ENCODE results near the gene GRID1. TPM values are rescaled to one million over a fixed set of nuclear protein-coding genes. Genes with fewer than 3 reads are reported as not detected.

GRID1 gene
- total and polyA plus RNA-seq, 2 experiments from 2014 or later = not detected

DNA sequence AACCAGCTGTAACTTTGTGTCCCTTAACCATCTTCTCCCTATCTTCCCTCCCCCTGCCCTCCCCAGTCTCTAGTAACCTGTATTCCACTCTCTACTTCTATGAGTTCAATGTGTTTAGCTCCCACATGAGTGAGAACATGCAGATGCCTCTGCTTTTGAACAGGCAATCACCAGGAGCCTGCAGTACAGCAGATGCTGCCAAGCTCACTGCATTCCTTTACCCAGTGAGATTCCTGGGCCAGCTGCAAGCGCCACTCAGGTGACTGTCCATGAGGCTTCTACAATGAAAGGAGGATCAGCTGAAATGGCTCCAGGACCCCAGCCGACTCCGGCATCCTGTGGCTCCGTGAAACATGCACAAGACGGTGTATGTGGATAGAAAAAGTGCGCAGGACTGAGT lies 15.7 kb downstream of the GRID1 start:
- Histone ChIP-seq H3K9ac (no peak overlapping the region), H3K27me3 (replicated peaks; ENCODE audit: insufficient read depth) (peaks cover 8% of the 10 kb centered on the region; the same call in 1 of the 2 replicates), H2AFZ (no peak overlapping the region), H3K4me3 (no peak overlapping the region), H4K20me1 (ENCODE audit: insufficient read depth) (no peaks in the 10 kb centered on the region), H3K79me2 (ENCODE audit: insufficient read depth) (no peaks in the 10 kb centered on the region), H3K9me3 (ENCODE audit: low read depth) (no peaks in the 10 kb centered on the region), H3F3A (ENCODE audit: insufficient read depth) (no peaks in the 10 kb centered on the region), H3K9me2 (ENCODE audit: insufficient read depth) (no peaks in the 10 kb centered on the region), H3K27ac (no peak overlapping the region), H3K4me1 (ENCODE audit: insufficient read depth) (no peaks in the 10 kb centered on the region), H3K4me2 (ENCODE audit: unreplicated experiment) (no peak overlapping the region), H3K36me3 (ENCODE audit: low read depth) (no peaks in the 10 kb centered on the region)
- no peak for DNase-seq
- WGBS, 2 experiments (ENCODE audit: low coverage in 1 of 2, low lambda C conversion rate in 2 of 2, missing lambda C conversion rate in 2 of 2) = 23 to 24% methylated on average over 6 of the region's 6 CpGs
- no peak for TF ChIP-seq EZH2 (IDR thresholded peaks at IDR 0.05; ENCODE audit: insufficient read depth, poor library complexity, severe bottlenecking)
- no peak for TF ChIP-seq EZH2phosphoT487 (IDR thresholded peaks at IDR 0.05; ENCODE audit: insufficient read depth, low read depth)
- in situ Hi-C loops (cut with MboI) = no loop called here

DNA sequence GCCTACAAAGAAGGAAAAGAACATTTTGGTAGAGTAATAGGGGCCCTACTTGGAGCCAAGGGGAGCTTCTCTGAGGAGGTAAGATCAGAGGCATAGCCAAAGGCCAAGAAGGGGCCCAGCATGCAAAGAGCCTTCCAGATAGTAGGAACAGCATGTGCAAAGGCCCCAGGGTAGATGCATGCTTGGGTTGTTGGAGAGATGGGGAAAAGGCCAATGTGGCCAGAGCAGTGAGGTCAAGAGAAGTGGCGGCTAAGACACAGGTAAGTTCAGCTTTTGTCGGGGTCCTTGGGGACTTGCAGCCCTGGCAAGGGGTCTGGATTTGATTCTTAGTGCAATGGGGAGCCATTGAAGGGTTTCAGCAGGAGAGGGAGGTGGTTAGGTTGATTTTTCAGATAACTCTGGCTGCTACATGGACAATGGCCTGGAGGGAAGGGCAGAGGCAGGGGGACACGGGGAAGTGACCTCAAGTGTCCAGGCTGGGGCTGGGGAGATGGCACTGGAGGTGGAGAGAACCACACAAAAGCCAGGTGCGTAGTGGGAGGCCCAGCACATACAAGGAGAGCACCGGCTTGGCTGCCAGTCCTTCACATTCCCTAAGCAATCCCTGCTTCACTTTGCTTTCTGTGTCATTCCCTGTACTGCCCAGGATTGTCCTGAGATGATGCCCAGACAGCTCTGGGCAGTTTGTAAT lies 16.5 kb downstream of the GRID1 start:
- Histone ChIP-seq H3K36me3 (ENCODE audit: low read depth) (no peaks in the 10 kb centered on the region), H3F3A (ENCODE audit: insufficient read depth) (no peaks in the 10 kb centered on the region), H3K4me3 (no peak overlapping the region), H2AFZ (no peak overlapping the region), H3K4me1 (ENCODE audit: insufficient read depth) (no peaks in the 10 kb centered on the region), H3K79me2 (ENCODE audit: insufficient read depth) (no peaks in the 10 kb centered on the region), H3K27ac (no peak overlapping the region), H3K9ac (no peak overlapping the region), H3K4me2 (ENCODE audit: unreplicated experiment) (no peak overlapping the region), H3K9me3 (ENCODE audit: low read depth) (no peaks in the 10 kb centered on the region), H3K27me3 (replicated peaks; ENCODE audit: insufficient read depth) (peaks cover 8% of the 10 kb centered on the region; the same call in 1 of the 2 replicates), H4K20me1 (ENCODE audit: insufficient read depth) (no peaks in the 10 kb centered on the region), H3K9me2 (ENCODE audit: insufficient read depth) (no peaks in the 10 kb centered on the region)
- WGBS, 2 experiments (ENCODE audit: low coverage in 1 of 2, low lambda C conversion rate in 2 of 2, missing lambda C conversion rate in 2 of 2) = 27 to 40% methylated on average over 5 of the region's 5 CpGs
- in situ Hi-C loops (cut with MboI) = no loop called here
- no peak for TF ChIP-seq EZH2phosphoT487 (IDR thresholded peaks at IDR 0.05; ENCODE audit: insufficient read depth, low read depth)
- TF ChIP-seq EZH2 (IDR thresholded peaks at IDR 0.05; ENCODE audit: insufficient read depth, poor library complexity, severe bottlenecking) = no peak
- DNase-seq = no peak

- Histone ChIP-seq H3K27me3 (replicated peaks; ENCODE audit: insufficient read depth) (peaks cover 8% of the 10 kb centered on the region; the same call in 1 of the 2 replicates), H3K4me3 (no peak overlapping the region), H2AFZ (no peak overlapping the region), H3K36me3 (ENCODE audit: low read depth) (no peaks in the 10 kb centered on the region), H3K9ac (no peak overlapping the region), H3K27ac (no peak overlapping the region), H3K4me2 (ENCODE audit: unreplicated experiment) (no peak overlapping the region), H3K4me1 (ENCODE audit: insufficient read depth) (no peaks in the 10 kb centered on the region), H3K9me2 (ENCODE audit: insufficient read depth) (no peaks in the 10 kb centered on the region), H3K9me3 (ENCODE audit: low read depth) (no peaks in the 10 kb centered on the region), H3F3A (ENCODE audit: insufficient read depth) (no peaks in the 10 kb centered on the region), H4K20me1 (ENCODE audit: insufficient read depth) (no peaks in the 10 kb centered on the region), H3K79me2 (ENCODE audit: insufficient read depth) (no peaks in the 10 kb centered on the region)
- DNase-seq = peak; percentile 17
- WGBS, 2 experiments (ENCODE audit: low coverage in 1 of 2, low lambda C conversion rate in 2 of 2, missing lambda C conversion rate in 2 of 2) = 32 to 34% methylated on average over 3 of the region's 3 CpGs
- in situ Hi-C loops (cut with MboI) = no loop called here
- no peak for TF ChIP-seq EZH2phosphoT487 (IDR thresholded peaks at IDR 0.05; ENCODE audit: insufficient read depth, low read depth)
- TF ChIP-seq EZH2 (IDR thresholded peaks at IDR 0.05; ENCODE audit: insufficient read depth, poor library complexity, severe bottlenecking) = no peak
Observed at GRCh38 chr10:86349474-86349873, 17.1 kb downstream of the GRID1 start.

GRCh38 chr10:86348321-86349210 lies 18.0 kb downstream of the GRID1 start:
- Histone ChIP-seq H3K9me3 (ENCODE audit: low read depth) (no peaks in the 10 kb centered on the region), H3K4me1 (ENCODE audit: insufficient read depth) (no peaks in the 10 kb centered on the region), H3K27me3 (replicated peaks; ENCODE audit: insufficient read depth) (peaks cover 8% of the 10 kb centered on the region; the same call in 1 of the 2 replicates), H3K79me2 (ENCODE audit: insufficient read depth) (no peaks in the 10 kb centered on the region), H3K27ac (no peak overlapping the region), H2AFZ (no peak overlapping the region), H3F3A (ENCODE audit: insufficient read depth) (no peaks in the 10 kb centered on the region), H3K4me2 (ENCODE audit: unreplicated experiment) (no peak overlapping the region), H3K9me2 (ENCODE audit: insufficient read depth) (no peaks in the 10 kb centered on the region), H4K20me1 (ENCODE audit: insufficient read depth) (no peaks in the 10 kb centered on the region), H3K4me3 (no peak overlapping the region), H3K36me3 (ENCODE audit: low read depth) (no peaks in the 10 kb centered on the region), H3K9ac (no peak overlapping the region)
- TF ChIP-seq EZH2phosphoT487 (IDR thresholded peaks at IDR 0.05; ENCODE audit: insufficient read depth, low read depth) (no peak), EZH2 (IDR thresholded peaks at IDR 0.05; ENCODE audit: insufficient read depth, poor library complexity, severe bottlenecking) (no peak)
- WGBS, 2 experiments (ENCODE audit: low coverage in 1 of 2, low lambda C conversion rate in 2 of 2, missing lambda C conversion rate in 2 of 2) = 59 to 65% methylated on average over 19 to 20 of the region's 23 CpGs
- in situ Hi-C loops (cut with MboI) = no loop called here
- DNase-seq = no peak
